K562 (cell line): ENCODE results near the gene WFIKKN1. TPM values are rescaled to one million over a fixed set of nuclear protein-coding genes. Genes with fewer than 3 reads are reported as not detected.
A peak's percentile ranks its signal among the peaks of the same experiment; 100 is the strongest.

Experiments
- BACH1 ChIP-seq: fragments of 200-800 bp; sonication (Bioruptor generic); IDR thresholded peaks from 2 replicates; pipeline ENCODE4 v1.6.1; 2016; ENCODE audit warnings: missing genetic modification characterization, missing compliant biosample characterization
- BCL6 ChIP-seq: fragments of 250-450 bp; sonication (Bioruptor Pico); IDR thresholded peaks from 2 replicates; pipeline ENCODE4 v1.4.0; 2020
- DPF2 ChIP-seq: fragments of 450-650 bp; IDR thresholded peaks from 2 replicates; pipeline ENCODE4 v1.6.1; 2016
- FIP1L1 ChIP-seq: fragments of 200-400 bp; formaldehyde crosslinking; IDR thresholded peaks from 2 replicates; pipeline ENCODE4 v1.6.1; 2018; ENCODE audit warnings: mild to moderate bottlenecking, low read depth, low read length; ENCODE audit not compliant: poor library complexity, severe bottlenecking
- FOXA3 ChIP-seq, 2 experiments: fragments of 450-650 bp in 1 of 2; sonication (generic) in 1 of 2; formaldehyde crosslinking; IDR thresholded peaks in 1 of 2; conservative IDR thresholded peaks in 1 of 2; 2 replicates each; pipeline versions ENCODE4 v1.4.0 to v1.8.0; 2020 to 2022; ENCODE audit warnings: mild to moderate bottlenecking in 2 of 2, missing genetic modification reagents in 1 of 2
- GABPA ChIP-seq: fragments of 200-800 bp; sonication (Bioruptor generic); conservative IDR thresholded peaks from 2 replicates; pipeline ENCODE4 v1.6.1; 2016; ENCODE audit warnings: low read depth, missing genetic modification characterization, missing compliant biosample characterization
- HNRNPUL1 ChIP-seq: fragments of 200-400 bp; formaldehyde crosslinking; IDR thresholded peaks from 2 replicates; pipeline ENCODE4 v1.6.1; 2017; ENCODE audit warnings: low read length
- HOXB6 ChIP-seq: fragments of 250-450 bp; sonication (Bioruptor Pico); IDR thresholded peaks from 2 replicates; pipeline ENCODE4 v1.5.1; 2022; ENCODE audit warnings: mild to moderate bottlenecking, borderline replicate concordance
- HSF4 ChIP-seq: fragments of 250-450 bp; sonication (Bioruptor Pico); IDR thresholded peaks from 2 replicates; pipeline ENCODE4 v2.1.2; 2022; ENCODE audit warnings: mild to moderate bottlenecking, moderate library complexity, borderline replicate concordance
- IRF2 ChIP-seq: sonication (generic); formaldehyde crosslinking; IDR thresholded peaks from 2 replicates; pipeline ENCODE4 v1.8.1; 2022; ENCODE audit warnings: mild to moderate bottlenecking, missing genetic modification reagents
- MED1 ChIP-seq: sonication (generic); formaldehyde crosslinking; IDR thresholded peaks from 2 replicates; pipeline ENCODE4 v1.8.1; 2023; ENCODE audit warnings: missing genetic modification reagents, borderline replicate concordance
- POLR2A ChIP-seq: fragments of 450-650 bp; conservative IDR thresholded peaks from 2 replicates; pipeline ENCODE4 v1.6.1; 2016
- POLR2B ChIP-seq: fragments of 450-650 bp; IDR thresholded peaks from 2 replicates; pipeline ENCODE4 v1.6.1; 2018; ENCODE audit warnings: low read depth; ENCODE audit not compliant: partially characterized antibody
- RFX7 ChIP-seq: fragments of 250-450 bp; sonication (Bioruptor Pico); IDR thresholded peaks from 2 replicates; pipeline ENCODE4 v1.5.1; 2021; ENCODE audit warnings: mild to moderate bottlenecking
- SMAD2 ChIP-seq: fragments of 150-350 bp; IDR thresholded peaks from 2 replicates; pipeline ENCODE4 v1.6.1; 2014; ENCODE audit warnings: low read depth, mild to moderate bottlenecking, low read length
- SMARCA4 ChIP-seq: fragments of 450-650 bp; IDR thresholded peaks from 2 replicates; pipeline ENCODE4 v1.6.1; 2016
- SMC3 ChIP-seq: conservative IDR thresholded peaks from 2 replicates; pipeline ENCODE4 v1.6.1; 2011; ENCODE audit warnings: low read depth, low read length, improper control_type of control experiment; ENCODE audit not compliant: insufficient read depth
- SP1 ChIP-seq: sonication (generic); formaldehyde crosslinking; IDR thresholded peaks from 2 replicates; pipeline ENCODE4 v1.8.1; 2022; ENCODE audit warnings: mild to moderate bottlenecking, missing genetic modification reagents
- TAL1 ChIP-seq: fragments of 450-650 bp; IDR thresholded peaks from 2 replicates; pipeline ENCODE4 v1.6.1; 2016; ENCODE audit warnings: mild to moderate bottlenecking
- TRIM28 ChIP-seq: fragments of 450-650 bp; IDR thresholded peaks from 2 replicates; pipeline ENCODE4 v1.6.1; 2017
- TSC22D4 ChIP-seq: fragments of 450-650 bp; IDR thresholded peaks from 2 replicates; pipeline ENCODE4 v1.6.1; 2016; ENCODE audit warnings: missing genetic modification characterization, missing biosample characterization, control low read depth
- ZC3H4 ChIP-seq: sonication (generic); formaldehyde crosslinking; IDR thresholded peaks from 2 replicates; pipeline ENCODE4 v1.9.0; 2021; ENCODE audit warnings: missing genetic modification reagents, borderline replicate concordance
- ZNF143 ChIP-seq: sonication (generic); formaldehyde crosslinking; IDR thresholded peaks from 2 replicates; pipeline ENCODE4 v1.9.0; 2022; ENCODE audit warnings: mild to moderate bottlenecking, missing genetic modification reagents
- ZNF23 ChIP-seq: fragments of 250-450 bp; sonication (Bioruptor Pico); IDR thresholded peaks from 2 replicates; pipeline ENCODE4 v1.4.0; 2020; ENCODE audit warnings: mild to moderate bottlenecking
- ZNF384 ChIP-seq: IDR thresholded peaks from 2 replicates; pipeline ENCODE4 v1.6.1; 2012; ENCODE audit warnings: low read depth, low read length, improper control_type of control experiment
- ZNF551 ChIP-seq: fragments of 250-450 bp; sonication (Bioruptor Pico); IDR thresholded peaks from 2 replicates; pipeline ENCODE4 v1.5.0; 2021; ENCODE audit warnings: mild to moderate bottlenecking, moderate library complexity
- ZNF584 ChIP-seq: fragments of 200-800 bp; sonication (Bioruptor generic); IDR thresholded peaks from 2 replicates; pipeline ENCODE4 v1.6.1; 2016; ENCODE audit warnings: low read depth, mild to moderate bottlenecking, missing genetic modification characterization, missing compliant biosample characterization
- ZNF764 ChIP-seq: fragments of 250-450 bp; sonication (Bioruptor Pico); IDR thresholded peaks from 2 replicates; pipeline ENCODE4 v1.4.0; 2020; ENCODE audit warnings: low read depth, mild to moderate bottlenecking, moderate library complexity
- polyA plus RNA-seq, 8 experiments: library from polyadenylated mRNA; depleted of rRNA in 4 of 8; stranded (reverse) in 5 of 8; unstranded in 3 of 8; fragments of >200 nt; fragmentation: Nextera tagmentation in 2 of 8; fragmentation: Illumina TruSeq in 1 of 8; extraction: Ambion mirVana in 2 of 8; extraction: Trizol in 1 of 8; gene quantifications; 2 replicates each; pipeline versions ENCODE4 v1.2.1 to v1.2.3, GENCODE V29; 2011 to 2014; ENCODE audit warnings: inconsistent platforms in 1 of 8, missing spikeins in 1 of 8
- total RNA-seq, 7 experiments: library from RNA; depleted of rRNA in 6 of 7; stranded (reverse); fragments of >200 nt in 6 of 7; fragmentation: Illumina TruSeq in 2 of 7; extraction: Trizol in 2 of 7; gene quantifications; 2 replicates each; pipeline versions ENCODE4 v1.2.1 to v1.2.3, GENCODE V29; 2011 to 2021; ENCODE audit warnings: low replicate concordance in 1 of 7
- TF ChIP-seq, protein P1 (sequence below): sonication (generic); formaldehyde crosslinking; IDR thresholded peaks from 2 replicates; pipeline ENCODE4 v1.8.0; 2023; ENCODE audit warnings: mild to moderate bottlenecking, missing genetic modification reagents

The WFIKKN1 gene
- total and polyA plus RNA-seq, 9 of the 15 experiments (the other 6 are each of a cell fraction or from before 2014, with no cell fraction given), result 0.14 to 1.1 (median 0.50) TPM; not detected in 4

DNA sequence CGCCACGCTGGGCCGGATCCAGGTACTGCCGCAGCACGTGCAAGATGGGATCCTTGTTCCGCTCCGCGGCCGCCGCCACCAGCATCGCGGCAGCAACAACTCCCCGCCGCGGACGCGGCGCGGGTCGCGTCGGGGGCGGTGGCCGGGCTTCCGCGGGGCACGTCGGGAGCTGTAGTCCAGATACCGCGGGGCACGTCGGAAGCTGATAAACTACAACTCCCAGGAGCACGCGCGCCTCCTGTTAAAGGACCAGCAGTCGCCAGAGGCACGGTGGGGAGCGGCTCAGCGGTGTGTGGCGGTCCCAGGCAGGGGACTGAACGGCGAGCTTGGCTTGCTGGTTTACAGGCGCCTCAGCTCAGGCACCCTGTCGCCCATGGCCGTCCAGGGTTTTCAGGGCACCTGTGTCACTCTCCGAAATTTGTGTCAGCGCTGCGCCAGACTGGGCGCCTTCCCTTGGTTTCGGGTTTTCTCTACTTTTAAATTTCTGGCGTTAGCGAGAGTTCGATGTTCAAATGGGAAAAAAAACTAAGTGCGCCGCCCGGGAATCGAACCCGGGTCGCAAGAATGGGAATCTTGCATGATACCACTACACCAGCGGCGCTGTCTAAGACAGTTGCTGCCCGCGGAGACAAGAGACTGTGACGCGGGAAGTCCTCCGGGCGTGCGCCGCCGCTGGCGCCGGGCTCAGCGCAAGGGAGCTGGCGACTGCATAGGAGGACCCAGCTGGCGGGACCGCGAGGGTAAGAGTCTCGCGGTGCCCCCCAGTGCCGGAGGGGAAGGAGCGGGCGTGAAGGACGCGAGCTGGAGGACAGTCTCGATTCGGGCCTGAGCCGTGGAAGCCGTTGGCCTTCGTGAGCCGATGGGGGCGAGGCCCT is 5.7 kb downstream of the WFIKKN1 start, which contains the start of gene METTL26 (continued):
- TF ChIP-seq ZNF584 (CRISPR knock-in tag) (peak; percentile 51; the same call in 1 of the 2 replicates), SMAD2 (no peak), TRIM28 (no peak; the same call in 1 of the 2 replicates), SMARCA4 (no peak), BCL6 (no peak), RFX7 (no peak), POLR2B (peak; percentile 51), HSF4 (CRISPR knock-in tag) (no peak), ZNF384 (peak; percentile 47; the same call in 1 of the 2 replicates), SP1 (CRISPR knock-in tag) (peak; percentile 90), ZNF764 (CRISPR knock-in tag) (no peak), GABPA (tag) (peak; percentile 77), FIP1L1 (peak; percentile 92), HNRNPUL1 (no peak), BACH1 (tag) (no peak), MED1 (CRISPR knock-in tag) (no peak), POLR2A (peak; percentile 69), ZNF551 (no peak), TAL1 (no peak), ZNF143 (peak; percentile 97), DPF2 (peak; percentile 12; the same call in 1 of the 2 replicates), SMC3 (0 out of 2 replicates have a peak, but pooled peaks have one; percentile 7), HOXB6 (CRISPR knock-in tag) (no peak), IRF2 (CRISPR knock-in tag) (no peak), ZC3H4 (CRISPR knock-in tag) (no peak), FOXA3 (CRISPR knock-in tag; conservative IDR thresholded peaks at IDR 0.05 in 1 of 2, IDR thresholded peaks at IDR 0.05 in 1 of 2) (no peak), TSC22D4 (tag) (no peak), ZNF23 (CRISPR knock-in tag) (no peak)
- TF ChIP-seq, protein P1, sequence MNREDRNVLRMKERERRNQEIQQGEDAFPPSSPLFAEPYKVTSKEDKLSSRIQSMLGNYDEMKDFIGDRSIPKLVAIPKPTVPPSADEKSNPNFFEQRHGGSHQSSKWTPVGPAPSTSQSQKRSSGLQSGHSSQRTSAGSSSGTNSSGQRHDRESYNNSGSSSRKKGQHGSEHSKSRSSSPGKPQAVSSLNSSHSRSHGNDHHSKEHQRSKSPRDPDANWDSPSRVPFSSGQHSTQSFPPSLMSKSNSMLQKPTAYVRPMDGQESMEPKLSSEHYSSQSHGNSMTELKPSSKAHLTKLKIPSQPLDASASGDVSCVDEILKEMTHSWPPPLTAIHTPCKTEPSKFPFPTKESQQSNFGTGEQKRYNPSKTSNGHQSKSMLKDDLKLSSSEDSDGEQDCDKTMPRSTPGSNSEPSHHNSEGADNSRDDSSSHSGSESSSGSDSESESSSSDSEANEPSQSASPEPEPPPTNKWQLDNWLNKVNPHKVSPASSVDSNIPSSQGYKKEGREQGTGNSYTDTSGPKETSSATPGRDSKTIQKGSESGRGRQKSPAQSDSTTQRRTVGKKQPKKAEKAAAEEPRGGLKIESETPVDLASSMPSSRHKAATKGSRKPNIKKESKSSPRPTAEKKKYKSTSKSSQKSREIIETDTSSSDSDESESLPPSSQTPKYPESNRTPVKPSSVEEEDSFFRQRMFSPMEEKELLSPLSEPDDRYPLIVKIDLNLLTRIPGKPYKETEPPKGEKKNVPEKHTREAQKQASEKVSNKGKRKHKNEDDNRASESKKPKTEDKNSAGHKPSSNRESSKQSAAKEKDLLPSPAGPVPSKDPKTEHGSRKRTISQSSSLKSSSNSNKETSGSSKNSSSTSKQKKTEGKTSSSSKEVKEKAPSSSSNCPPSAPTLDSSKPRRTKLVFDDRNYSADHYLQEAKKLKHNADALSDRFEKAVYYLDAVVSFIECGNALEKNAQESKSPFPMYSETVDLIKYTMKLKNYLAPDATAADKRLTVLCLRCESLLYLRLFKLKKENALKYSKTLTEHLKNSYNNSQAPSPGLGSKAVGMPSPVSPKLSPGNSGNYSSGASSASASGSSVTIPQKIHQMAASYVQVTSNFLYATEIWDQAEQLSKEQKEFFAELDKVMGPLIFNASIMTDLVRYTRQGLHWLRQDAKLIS (CRISPR knock-in tag), result peak; percentile 58; the same call in 1 of the 2 replicates
